Loucy (cell line): ENCODE results near the gene SRGAP1.
"Not testable (repeated sequence)": the region's sequence is repeated elsewhere in the genome, so short reads cannot be mapped to it uniquely, and the experiment has no call there.

Experiments used
- H2AFZ ChIP-seq: fragments of 200-600 bp; sonication (generic); 2 replicates; pipeline ENCODE4 v1.6.0; 2016; ENCODE audit warnings: antibody characterized with exemption, mild to moderate bottlenecking, low read length, moderate library complexity
- H3F3A ChIP-seq: fragments of 200-600 bp; 2 replicates; pipeline ENCODE4 v1.6.0; 2016; ENCODE audit warnings: antibody characterized with exemption, low read depth, mild to moderate bottlenecking
- H3K27me3 ChIP-seq: fragments of 200-600 bp; sonication (generic); 2 replicates; pipeline ENCODE4 v1.6.1; 2014; ENCODE audit warnings: low read length, mild to moderate bottlenecking; ENCODE audit not compliant: insufficient read depth, poor library complexity, severe bottlenecking
- H3K36me3 ChIP-seq: fragments of 200-600 bp; sonication (generic); 2 replicates; pipeline ENCODE4 v1.6.1; 2016; ENCODE audit warnings: low read length; ENCODE audit not compliant: insufficient read depth
- H3K4me1 ChIP-seq: fragments of 200-600 bp; sonication (generic); 2 replicates; pipeline ENCODE4 v1.5.1; 2014; ENCODE audit warnings: low read length, mild to moderate bottlenecking; ENCODE audit not compliant: insufficient read depth, poor library complexity, severe bottlenecking
- H3K4me2 ChIP-seq: fragments of 200-600 bp; sonication (generic); 2 replicates; pipeline ENCODE4 v1.6.0; 2014; ENCODE audit warnings: antibody characterized with exemption, low read length, low read depth, mild to moderate bottlenecking; ENCODE audit not compliant: poor library complexity, severe bottlenecking
- H3K4me3 ChIP-seq: fragments of 200-600 bp; sonication (generic); 2 replicates; pipeline ENCODE4 v1.5.1; 2014; ENCODE audit warnings: low read length, mild to moderate bottlenecking, mixed read lengths; ENCODE audit not compliant: poor library complexity, severe bottlenecking
- H3K79me2 ChIP-seq: fragments of 200-600 bp; sonication (generic); 2 replicates; pipeline ENCODE4 v1.6.1; 2014; ENCODE audit warnings: low read length; ENCODE audit not compliant: insufficient read depth
- H3K9ac ChIP-seq: fragments of 200-600 bp; sonication (generic); 2 replicates; pipeline ENCODE4 v1.6.0; 2014; ENCODE audit warnings: mild to moderate bottlenecking, low read depth, low read length, moderate library complexity; ENCODE audit not compliant: poor library complexity, severe bottlenecking
- H3K9me2 ChIP-seq: fragments of 200-600 bp; sonication (generic); replicated peaks from 2 replicates; pipeline ENCODE4 v1.6.1; 2016; ENCODE audit warnings: low read depth, low read length, mixed read lengths
- H3K9me3 ChIP-seq: fragments of 200-600 bp; sonication (generic); 2 replicates; pipeline ENCODE4 v1.6.1; 2014; ENCODE audit warnings: mild to moderate bottlenecking, antibody characterized with exemption, low read length, low read depth; ENCODE audit not compliant: insufficient read depth
- H4K20me1 ChIP-seq: fragments of 200-600 bp; sonication (generic); 2 replicates; pipeline ENCODE4 v1.6.0; 2014; ENCODE audit warnings: antibody characterized with exemption, low read length, mild to moderate bottlenecking; ENCODE audit not compliant: insufficient read depth, poor library complexity, severe bottlenecking
- EZH2phosphoT487 ChIP-seq: fragments of 200-600 bp; IDR thresholded peaks from 2 replicates; pipeline ENCODE4 v1.6.1; 2018; ENCODE audit warnings: antibody characterized with exemption, mild to moderate bottlenecking, moderate library complexity, borderline replicate concordance
- TF ChIP-seq, protein P1 (sequence below): fragments of 200-600 bp; sonication (generic); conservative IDR thresholded peaks from 2 replicates; pipeline ENCODE4 v1.5.1; 2014; ENCODE audit warnings: mild to moderate bottlenecking, antibody characterized with exemption, low read length

The SRGAP1 gene

DNA sequence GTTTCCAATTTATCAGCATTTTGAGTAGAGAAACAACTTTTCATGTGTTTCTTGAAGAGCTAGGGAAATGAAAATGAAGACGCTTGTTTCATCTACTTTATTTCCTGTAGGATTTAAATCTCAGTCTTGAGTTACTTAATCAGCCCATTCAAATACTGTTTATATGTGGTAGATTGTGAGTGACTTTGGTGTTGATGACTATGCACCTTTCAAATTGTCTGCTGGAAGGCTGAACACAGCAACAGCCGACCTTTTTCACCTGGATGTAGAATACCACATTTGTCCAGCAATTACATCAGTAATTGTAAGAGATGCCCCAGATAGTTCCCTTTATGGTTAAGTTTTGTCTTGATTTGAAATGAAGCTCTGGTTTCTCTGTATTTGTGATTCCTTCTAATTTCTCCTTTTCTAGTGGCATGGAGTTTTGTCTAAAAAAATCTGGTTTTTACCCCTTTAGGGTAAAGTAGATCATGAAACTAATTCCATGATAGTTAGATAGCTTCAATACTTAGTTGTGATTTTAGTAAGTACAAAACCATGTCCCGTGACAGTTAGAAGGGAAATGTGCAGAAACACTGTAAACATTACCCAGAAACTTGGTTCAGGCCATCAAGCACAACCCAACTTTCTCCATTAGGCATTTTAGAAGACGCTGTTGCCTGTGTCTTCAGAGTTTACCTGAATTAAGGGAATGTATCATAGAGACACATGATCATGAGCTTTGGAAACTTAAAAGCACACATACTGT is 165.0 kb downstream of the SRGAP1 start:
- Histone ChIP-seq H3K36me3 (no peaks in the 10 kb centered on the region), H3K9me3 (no peaks in the 10 kb centered on the region), H3K79me2 (no peaks in the 10 kb centered on the region), H3K4me3 (no peak overlapping the region), H3K4me2 (no peak overlapping the region), H3K27me3 (no peaks in the 10 kb centered on the region), H3K4me1 (no peaks in the 10 kb centered on the region), H3F3A (no peaks in the 10 kb centered on the region), H4K20me1 (no peaks in the 10 kb centered on the region), H3K9ac (no peak overlapping the region), H3K9me2 (no peaks in the 10 kb centered on the region), H2AFZ (no peak overlapping the region)
- no peak for TF ChIP-seq EZH2phosphoT487
- TF ChIP-seq, protein P1, sequence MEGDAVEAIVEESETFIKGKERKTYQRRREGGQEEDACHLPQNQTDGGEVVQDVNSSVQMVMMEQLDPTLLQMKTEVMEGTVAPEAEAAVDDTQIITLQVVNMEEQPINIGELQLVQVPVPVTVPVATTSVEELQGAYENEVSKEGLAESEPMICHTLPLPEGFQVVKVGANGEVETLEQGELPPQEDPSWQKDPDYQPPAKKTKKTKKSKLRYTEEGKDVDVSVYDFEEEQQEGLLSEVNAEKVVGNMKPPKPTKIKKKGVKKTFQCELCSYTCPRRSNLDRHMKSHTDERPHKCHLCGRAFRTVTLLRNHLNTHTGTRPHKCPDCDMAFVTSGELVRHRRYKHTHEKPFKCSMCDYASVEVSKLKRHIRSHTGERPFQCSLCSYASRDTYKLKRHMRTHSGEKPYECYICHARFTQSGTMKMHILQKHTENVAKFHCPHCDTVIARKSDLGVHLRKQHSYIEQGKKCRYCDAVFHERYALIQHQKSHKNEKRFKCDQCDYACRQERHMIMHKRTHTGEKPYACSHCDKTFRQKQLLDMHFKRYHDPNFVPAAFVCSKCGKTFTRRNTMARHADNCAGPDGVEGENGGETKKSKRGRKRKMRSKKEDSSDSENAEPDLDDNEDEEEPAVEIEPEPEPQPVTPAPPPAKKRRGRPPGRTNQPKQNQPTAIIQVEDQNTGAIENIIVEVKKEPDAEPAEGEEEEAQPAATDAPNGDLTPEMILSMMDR, result no peak

DNA sequence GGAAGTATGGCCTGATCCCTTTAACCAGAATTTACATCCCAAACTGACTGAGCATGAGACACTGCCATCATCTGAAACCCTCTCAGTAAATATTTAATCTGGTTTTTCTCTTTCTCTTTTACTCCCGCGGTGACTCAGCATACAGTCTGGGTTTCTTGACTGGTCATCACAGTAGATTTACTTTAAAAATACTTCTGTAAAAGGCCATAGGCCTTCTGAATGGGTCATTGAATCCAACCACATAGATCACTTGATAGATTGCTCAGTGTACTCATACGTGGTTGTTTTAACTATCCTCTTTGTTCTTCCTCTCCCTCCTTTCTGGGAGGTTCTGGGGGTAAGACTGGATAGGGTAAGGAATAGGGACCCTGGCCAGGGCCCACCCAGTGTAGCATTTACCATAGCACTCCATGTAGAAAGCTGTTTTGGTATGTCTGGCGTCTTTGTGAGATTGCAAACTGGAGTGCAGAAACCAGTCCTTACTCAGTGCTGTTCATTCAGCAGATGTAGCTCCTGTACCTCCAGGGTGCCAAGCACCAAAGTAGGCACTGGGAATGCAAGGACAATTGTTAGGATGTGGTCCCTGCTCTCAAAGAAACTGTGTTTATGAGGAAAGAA is 165.7 kb downstream of the SRGAP1 start:
- TF ChIP-seq EZH2phosphoT487, result no peak
- TF ChIP-seq, protein P1, result no peak
- H2AFZ ChIP-seq, result no peak overlapping the region
- H3K4me3 ChIP-seq, result no peak overlapping the region
- no peaks in the 10 kb centered on the region for H4K20me1 ChIP-seq
- no peak overlapping the region for H3K4me2 ChIP-seq
- H3K9me3 ChIP-seq, result no peaks in the 10 kb centered on the region
- H3K79me2 ChIP-seq, result no peaks in the 10 kb centered on the region
- no peak overlapping the region for H3K9ac ChIP-seq
- H3K4me1 ChIP-seq, result no peaks in the 10 kb centered on the region
- no peaks in the 10 kb centered on the region for H3K27me3 ChIP-seq
- H3K36me3 ChIP-seq, result no peaks in the 10 kb centered on the region
- no peaks in the 10 kb centered on the region for H3F3A ChIP-seq
- no peaks in the 10 kb centered on the region for H3K9me2 ChIP-seq

- no peak overlapping the region for H3K9ac ChIP-seq
- no peaks in the 10 kb centered on the region for H3K36me3 ChIP-seq
- no peak overlapping the region for H2AFZ ChIP-seq
- H3F3A ChIP-seq, result no peaks in the 10 kb centered on the region
- no peaks in the 10 kb centered on the region for H3K4me1 ChIP-seq
- H3K79me2 ChIP-seq, result no peaks in the 10 kb centered on the region
- TF ChIP-seq EZH2phosphoT487, result no peak
- TF ChIP-seq, protein P1, result no peak
- no peaks in the 10 kb centered on the region for H3K9me3 ChIP-seq
- H3K27me3 ChIP-seq, result no peaks in the 10 kb centered on the region
- no peak overlapping the region for H3K4me2 ChIP-seq
- no peak overlapping the region for H3K4me3 ChIP-seq
- H3K9me2 ChIP-seq, result no peaks in the 10 kb centered on the region
- no peaks in the 10 kb centered on the region for H4K20me1 ChIP-seq
These were observed 172.0 kb downstream of the SRGAP1 start for GRCh38 chr12:64016521-64016920.

DNA sequence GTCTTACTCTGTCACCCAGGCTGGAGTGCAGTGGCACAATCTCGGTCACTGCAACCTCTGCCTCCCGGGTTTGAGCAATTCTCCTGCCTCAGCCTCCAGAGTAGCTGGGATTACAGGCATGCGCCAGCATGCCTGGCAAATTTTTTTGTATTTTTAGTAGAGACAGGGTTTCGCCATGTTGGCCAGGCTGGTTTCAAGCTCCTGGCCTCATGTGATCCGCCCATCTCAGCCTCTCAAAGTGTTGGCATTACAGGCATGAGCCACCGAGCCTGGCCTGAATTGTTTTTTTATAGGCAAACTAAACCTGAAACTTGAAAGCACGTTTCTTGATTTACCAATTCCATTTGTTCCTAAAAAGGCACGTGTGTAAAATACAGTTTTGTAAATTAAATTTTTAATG is 173.6 kb downstream of the SRGAP1 start:
- not testable (repeated sequence) for H3K36me3 ChIP-seq, H3K4me2 ChIP-seq, H3K9me3 ChIP-seq, H3K4me3 ChIP-seq, H3K9me2 ChIP-seq, H2AFZ ChIP-seq, H3K9ac ChIP-seq, H3K27me3 ChIP-seq, H3F3A ChIP-seq, H4K20me1 ChIP-seq, H3K4me1 ChIP-seq, H3K79me2 ChIP-seq
